HTR-8/SVneo (cell line): ENCODE data around the gene ZFAND3.
"Not testable (repeated sequence)": the region's sequence is repeated elsewhere in the genome, so short reads cannot be mapped to it uniquely, and the experiment has no call there.

Source experiments
- DNase-seq: peaks from one replicate; pipeline ENCODE4 v3.0.0; 2011; ENCODE audit warnings: low spot score, mixed read lengths; ENCODE audit not compliant: insufficient read length
- FAIRE-seq: peaks from 2 replicates; lab custom pipeline; 2011; peaks lifted over from hg19 to GRCh38; lab: Jason Lieb, UNC

Gene ZFAND3

DNA sequence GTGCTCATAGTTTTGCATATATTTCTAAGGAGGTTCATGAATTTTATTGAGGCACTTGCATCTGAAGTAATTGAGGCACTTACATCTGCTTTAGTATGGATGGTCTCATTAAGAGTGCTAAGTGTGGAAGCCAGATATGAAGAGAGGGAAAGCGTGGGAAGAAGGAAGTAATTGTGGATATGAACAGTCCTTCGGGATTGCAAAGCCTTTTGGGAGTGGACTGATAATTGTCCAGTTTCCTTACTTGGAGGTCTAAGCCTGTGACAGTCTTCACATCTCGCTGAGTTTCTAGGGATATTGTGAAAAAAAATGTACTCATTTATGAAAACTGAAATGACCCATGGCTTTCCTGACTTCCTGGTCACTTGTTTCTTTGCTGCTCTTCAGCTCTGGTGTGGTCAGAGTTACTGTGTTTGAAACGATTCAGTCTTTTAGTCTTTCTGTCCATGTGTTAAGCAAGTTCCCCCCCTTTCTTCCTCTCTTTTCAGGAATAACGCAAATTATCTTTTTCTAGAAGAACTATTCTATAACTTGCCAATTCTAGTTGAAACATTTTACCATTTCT, 137.3 kb downstream of the ZFAND3 start:
- DNase-seq, result no peak
- no peak for FAIRE-seq

DNA sequence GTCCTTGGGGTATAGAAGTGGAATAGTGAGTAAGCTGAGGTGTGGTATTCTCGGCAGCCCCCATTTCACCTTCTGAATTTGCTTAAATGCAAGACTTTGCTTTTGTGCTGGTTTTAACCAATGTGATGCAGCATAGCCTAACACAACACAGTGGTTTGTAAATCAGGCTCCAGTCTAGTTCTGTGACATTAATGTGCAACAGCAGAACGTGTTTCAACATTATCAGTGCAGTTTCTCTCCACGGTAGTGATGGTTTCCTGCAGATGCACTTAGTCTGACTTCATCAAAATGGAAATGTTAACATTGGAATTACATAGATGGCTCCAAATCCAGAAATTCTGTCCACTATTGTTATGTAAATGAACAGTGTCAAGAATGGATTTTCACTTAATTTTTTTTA, 139.5 kb downstream of the ZFAND3 start:
- FAIRE-seq (peak; percentile 66), DNase-seq (no peak)

DNA sequence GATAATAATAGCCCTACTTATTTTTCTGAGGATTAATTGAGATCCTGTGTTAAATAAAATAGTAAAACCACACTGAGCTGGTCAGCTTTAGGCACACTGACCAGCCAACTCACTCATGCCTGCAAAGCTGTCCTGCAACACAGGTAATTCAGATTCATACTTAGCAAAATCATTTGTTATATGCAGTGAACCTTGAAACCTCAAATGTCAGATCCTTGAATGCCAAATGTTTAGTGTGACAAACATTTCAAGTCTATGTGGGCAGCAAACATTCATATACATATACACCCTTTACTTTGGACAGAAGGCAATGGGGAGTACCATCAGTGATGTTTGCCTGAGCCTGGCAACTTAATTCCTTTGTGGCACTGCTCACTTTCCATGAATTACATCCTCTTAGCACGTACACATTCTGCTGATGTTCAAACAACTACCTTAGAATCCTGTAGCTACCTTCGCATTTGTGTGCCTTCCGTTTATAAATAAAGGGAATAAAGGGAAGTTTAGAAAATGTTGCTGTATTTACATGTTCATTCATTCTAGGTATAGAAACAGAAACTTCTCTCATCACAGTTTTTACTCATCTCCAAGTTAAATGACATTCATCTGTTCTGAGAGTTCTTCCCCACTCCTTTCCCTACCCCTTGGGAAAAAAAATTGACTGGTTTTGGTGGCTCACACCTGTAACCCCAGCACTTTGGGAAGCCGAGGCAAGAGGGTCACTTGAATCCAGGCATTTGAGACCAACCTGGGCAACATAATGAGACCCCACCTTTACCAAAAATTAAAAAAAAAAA, 140.8 kb downstream of the ZFAND3 start:
- peak; percentile 20 for FAIRE-seq
- no peak for DNase-seq

DNA sequence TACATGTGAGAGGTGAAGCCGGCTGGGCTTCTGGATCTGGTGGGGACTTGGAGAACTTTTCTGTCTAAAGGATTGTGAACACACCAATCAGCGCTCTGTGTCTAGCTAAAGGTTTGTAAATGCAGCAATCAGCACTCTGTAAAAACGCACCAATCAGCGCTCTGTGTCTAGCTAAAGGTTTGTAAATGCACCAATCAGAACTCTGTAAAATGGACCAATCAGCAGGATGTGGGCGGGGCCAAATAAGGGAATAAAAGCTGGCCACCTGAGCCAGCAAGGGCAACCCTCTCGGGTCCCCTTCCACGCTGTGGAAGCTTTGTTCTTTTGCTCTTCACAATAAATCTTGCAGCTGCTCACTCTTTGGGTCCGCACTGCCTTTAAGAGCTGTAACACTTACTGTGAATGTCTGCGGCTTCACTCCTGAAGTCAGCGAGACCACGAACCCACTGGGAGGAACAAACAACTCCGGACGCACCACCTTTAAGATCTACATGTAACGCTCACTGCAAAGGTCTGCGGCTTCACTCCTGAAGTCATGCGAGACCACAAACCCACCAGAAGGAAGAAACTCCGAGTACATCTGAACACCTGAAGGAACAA, 143.1 kb downstream of the ZFAND3 start:
- FAIRE-seq, DNase-seq: not testable (repeated sequence)

DNA sequence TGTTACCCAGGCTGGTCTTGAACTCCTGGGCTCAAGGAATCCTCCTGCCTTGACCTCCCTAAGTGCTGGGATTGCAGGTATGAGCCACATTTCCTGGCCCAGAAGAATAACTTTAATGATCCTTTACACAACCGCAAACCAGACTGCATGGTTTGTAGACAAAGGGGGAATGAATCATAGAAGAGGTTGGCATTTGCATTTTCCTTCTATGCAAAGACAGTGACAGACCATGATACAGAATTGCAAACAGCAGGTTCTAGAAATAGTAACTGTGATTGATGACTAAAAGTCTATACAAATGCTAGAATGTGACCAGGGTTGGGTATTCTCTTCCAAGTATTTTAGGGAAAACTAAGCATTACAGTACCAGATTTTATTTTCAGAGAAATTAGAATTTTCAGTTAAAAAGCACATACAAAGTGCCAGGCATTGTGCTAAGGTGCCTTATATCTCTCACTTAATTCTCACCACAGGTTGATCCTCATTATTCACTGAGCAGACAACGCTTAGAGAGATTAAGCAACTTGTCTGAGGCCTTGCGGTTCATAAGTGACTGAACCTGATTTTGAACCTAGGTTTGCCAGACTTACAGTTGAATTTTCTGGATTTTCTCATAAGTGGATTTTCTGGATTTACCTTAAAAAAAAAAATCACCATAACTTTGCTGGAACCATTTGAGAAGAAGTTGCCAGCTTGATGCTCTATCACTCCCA, 146.6 kb downstream of the ZFAND3 start:
- DNase-seq, result no peak
- no peak for FAIRE-seq

DNA sequence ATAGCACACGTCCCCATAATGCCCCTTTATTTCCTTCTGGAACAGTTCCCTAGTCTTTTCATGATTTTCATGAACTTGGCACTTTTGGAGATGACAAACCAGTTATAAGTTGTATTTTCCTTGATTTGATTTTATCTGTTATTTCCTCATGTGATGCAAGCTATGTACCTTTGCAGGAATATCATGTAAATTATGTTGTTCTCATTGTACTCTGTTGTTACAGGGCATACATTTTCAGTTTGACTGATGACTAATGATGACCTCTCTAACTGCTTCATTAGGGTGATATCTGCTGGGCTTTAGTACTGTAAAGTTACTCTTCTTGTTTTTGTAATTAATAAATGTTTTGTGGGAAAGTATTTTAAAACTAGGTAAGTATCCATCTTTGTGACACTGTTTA, 147.3 kb downstream of the ZFAND3 start:
- FAIRE-seq (no peak), DNase-seq (no peak)

DNA sequence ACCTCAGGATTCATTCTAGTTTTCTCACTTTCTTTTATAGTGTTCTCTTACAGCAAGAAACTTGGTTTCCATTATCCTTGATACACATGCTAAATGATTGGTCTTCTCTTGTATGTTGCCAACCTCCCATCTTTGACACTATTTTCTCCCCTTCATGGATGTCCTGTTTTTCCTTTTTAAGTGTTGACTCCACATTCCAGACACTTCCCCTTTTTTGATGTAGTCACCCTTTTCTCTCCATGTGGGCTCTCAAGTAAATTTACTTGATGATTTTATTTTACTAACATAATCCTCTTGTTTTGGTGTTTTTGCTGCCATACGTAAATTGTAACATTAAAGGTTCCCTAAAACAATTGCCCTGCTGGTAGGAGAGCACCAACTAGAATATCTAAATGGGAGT, 148.1 kb downstream of the ZFAND3 start:
- FAIRE-seq (no peak), DNase-seq (no peak)

DNA sequence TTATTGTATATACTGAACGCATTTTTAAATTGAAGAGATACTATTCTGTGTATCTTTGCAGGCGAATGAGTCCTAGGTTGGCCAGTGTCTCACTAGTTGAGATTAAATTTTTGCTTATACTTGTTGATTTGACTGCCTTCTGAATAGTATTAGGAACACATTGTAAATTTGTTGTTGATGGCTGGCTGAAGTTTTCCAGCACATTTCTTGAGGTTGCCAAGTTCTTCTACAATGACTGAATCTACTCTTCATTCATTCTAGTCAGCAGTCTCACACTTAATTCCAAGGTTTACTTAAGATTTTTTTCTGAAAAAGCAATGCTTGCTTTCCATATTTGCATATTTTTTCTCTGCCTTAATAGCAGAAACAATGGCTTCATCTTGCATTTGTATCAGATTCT, 151.7 kb downstream of the ZFAND3 start:
- no peak for DNase-seq

DNA sequence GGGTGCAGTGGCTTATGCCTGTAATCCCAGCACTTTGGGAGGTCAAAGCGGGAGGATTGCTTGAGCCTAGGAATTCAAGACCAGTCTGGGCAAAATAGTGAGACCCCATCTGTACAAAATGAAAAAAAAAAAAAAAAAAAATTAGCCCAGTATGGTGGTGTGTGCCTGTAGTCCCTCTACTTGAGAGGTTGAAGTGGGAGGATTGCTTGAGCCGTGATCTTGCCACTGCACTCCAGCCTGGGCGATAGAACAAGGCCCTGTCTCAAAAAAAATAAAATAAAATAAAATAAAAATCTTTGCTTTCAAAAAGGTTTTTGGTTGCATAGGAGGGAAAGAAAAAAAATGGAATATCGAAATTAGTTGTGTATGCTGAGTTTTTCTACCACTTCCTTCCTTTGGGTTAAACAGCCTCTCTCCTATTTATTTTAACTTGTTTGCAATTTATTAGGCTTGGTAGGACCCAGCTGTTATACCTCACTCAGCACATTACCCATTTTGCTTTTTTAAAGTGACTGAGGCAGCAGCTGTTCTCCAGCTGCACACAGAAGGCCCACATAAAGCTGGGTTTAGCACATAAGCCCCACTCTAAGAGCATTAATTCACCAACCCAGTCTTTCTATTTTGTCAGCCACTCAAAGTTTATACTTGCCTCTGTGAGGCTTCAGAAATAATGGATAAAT, 152.3 kb downstream of the ZFAND3 start:
- no peak for FAIRE-seq
- DNase-seq, result no peak

More for the DNA sequence above, 151.7 kb downstream of the ZFAND3 start:
- FAIRE-seq, result no peak

GRCh38 chr6:37972994-37973757, 153.6 kb downstream of the ZFAND3 start:
- DNase-seq (no peak), FAIRE-seq (no peak)

- no peak for DNase-seq
- no peak for FAIRE-seq
These were observed 154.9 kb downstream of the ZFAND3 start for GRCh38 chr6:37974381-37974780.

GRCh38 chr6:37974943-37975342, 155.4 kb downstream of the ZFAND3 start:
- FAIRE-seq (no peak), DNase-seq (no peak)

DNA sequence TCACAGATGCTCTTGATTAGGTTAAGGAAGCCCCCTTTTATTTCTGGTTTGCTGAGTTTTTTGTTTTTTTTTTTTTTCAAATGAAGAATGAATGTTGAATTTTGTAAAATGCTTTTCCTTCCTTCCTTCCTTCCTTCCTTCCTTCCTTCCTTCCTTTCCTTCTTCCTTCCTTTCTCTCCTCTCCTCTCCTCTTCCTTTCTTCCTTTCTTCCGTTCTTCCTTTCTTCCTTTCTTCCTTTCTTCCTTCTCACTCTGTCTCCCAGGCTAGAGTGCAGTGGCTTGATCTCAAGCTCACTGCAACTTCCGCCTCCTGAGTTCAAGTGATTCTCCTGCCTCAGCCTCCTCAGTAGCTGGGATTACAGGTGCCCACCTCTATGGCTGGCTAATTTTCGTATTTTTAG, 158.2 kb downstream of the ZFAND3 start:
- no peak for DNase-seq
- no peak for FAIRE-seq

DNA sequence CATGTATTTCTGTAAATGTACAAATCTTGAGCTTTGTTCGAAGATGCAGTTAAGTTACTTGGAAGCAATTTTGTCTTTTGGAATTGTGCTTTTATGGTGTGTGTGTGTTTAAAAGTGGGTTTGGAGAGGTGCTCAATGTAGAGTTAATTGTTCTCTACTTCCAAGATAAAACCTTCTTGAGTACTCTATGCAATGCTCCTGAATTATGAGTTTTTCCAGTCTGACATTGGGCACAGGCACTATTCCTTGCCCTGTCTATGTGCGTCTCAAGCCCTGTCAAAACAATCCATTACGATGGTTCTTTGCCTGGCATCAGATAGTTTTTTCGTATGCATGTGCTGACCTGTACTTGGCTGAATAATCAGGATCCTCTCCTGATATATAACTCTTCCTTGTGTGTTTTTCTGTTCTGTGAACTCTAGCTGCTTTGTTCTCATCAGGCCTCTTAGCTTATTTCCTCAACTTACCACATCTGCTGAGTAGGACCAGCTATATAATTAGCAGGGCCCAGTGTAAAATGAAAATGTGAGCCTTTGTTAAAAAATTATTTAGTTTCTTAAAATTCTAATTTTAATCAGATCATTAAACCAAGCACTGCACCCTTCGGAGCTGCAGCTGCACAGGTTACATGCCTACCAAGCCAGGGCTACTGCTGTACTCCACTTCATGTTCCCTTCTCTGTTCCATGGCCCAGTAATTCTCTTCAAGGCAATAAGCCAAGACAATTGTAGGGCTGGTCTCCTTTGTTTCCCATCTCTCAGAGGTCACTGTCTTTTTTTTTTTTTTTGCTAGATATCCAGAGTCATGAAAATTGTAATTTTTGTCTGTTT, 160.1 kb downstream of the ZFAND3 start:
- FAIRE-seq, result no peak
- no peak for DNase-seq

DNA sequence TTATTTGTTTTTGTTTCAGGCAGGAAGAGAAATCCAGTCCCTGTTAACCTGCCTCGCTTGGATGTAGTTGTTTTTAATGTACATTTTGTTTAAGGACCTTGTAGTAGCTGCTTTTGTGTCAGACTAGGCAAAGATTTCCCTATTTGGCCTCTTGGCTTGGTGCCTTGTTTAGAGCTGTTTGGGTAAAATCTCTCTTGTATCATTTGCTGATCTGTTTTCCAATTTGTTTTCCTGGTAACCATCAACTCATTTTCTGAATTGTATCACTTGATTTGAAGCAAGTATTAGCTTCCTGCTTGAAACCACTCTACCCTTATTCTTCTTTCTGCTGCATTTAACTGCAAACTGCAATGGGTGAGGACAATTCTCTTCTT, 160.7 kb downstream of the ZFAND3 start:
- no peak for FAIRE-seq
- no peak for DNase-seq

GRCh38 chr6:37981626-37982025, 162.1 kb downstream of the ZFAND3 start:
- FAIRE-seq (no peak), DNase-seq (no peak)

GRCh38 chr6:37982317-37982716, 162.8 kb downstream of the ZFAND3 start:
- FAIRE-seq, result no peak
- no peak for DNase-seq

- DNase-seq, result no peak
- FAIRE-seq, result no peak
These were observed 164.4 kb downstream of the ZFAND3 start for GRCh38 chr6:37983720-37984501.
